IPS-20b (cell line): ENCODE data around the gene SPC25.
"Not testable (repeated sequence)": the region's sequence is repeated elsewhere in the genome, so short reads cannot be mapped to it uniquely, and the experiment has no call there.

ENCODE experiments used
- H3K27ac ChIP-seq: one replicate; pipeline ENCODE4 v1.5.1; 2013; ENCODE audit warnings: low read length
- H3K27me3 ChIP-seq: 2 replicates; pipeline ENCODE4 v1.6.1; 2013; ENCODE audit warnings: mild to moderate bottlenecking, low read length, inconsistent platforms; ENCODE audit not compliant: insufficient read depth
- H3K36me3 ChIP-seq: 2 replicates; pipeline ENCODE4 v1.6.1; 2013; ENCODE audit warnings: low read depth, mild to moderate bottlenecking, inconsistent platforms, low read length, moderate library complexity; ENCODE audit not compliant: insufficient read depth
- H3K4me1 ChIP-seq: 2 replicates; pipeline ENCODE4 v1.6.1; 2013; ENCODE audit warnings: mild to moderate bottlenecking, control low read depth, inconsistent platforms, low read length, moderate library complexity; ENCODE audit not compliant: insufficient read depth
- H3K4me3 ChIP-seq: 2 replicates; pipeline ENCODE4 v1.5.1; 2013; ENCODE audit warnings: mild to moderate bottlenecking, low read length, inconsistent platforms
- H3K9ac ChIP-seq: 2 replicates; pipeline ENCODE4 v1.6.1; 2013; ENCODE audit warnings: low read depth, mild to moderate bottlenecking, inconsistent platforms, low read length, moderate library complexity
- H3K9me3 ChIP-seq: 2 replicates; pipeline ENCODE4 v1.6.1; 2013; ENCODE audit warnings: mild to moderate bottlenecking, low read depth, low read length, inconsistent platforms; ENCODE audit not compliant: insufficient read depth

Gene SPC25

DNA sequence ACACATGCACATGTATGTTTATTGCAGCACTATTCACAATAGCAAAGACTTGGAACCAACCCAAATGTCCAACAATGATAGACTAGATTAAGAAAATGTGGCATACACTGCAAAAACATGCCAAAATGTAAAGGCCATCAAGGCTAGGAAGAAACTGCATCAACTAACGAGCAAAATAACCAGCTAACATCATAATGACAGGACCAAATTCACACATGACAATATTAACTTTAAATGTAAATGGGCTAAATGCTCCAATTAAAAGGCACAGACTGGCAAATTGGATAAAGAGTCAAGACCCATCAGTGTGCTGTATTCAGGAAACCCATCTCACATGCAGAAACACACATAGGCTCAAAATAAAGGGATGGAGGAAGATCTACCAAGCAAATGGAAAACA is 23.1 kb downstream of the SPC25 start:
- H3K9me3 ChIP-seq, H3K4me1 ChIP-seq, H3K27ac ChIP-seq, H3K9ac ChIP-seq, H3K27me3 ChIP-seq, H3K4me3 ChIP-seq: not testable (repeated sequence)
- H3K36me3 ChIP-seq: peaks cover 28% of the 10 kb centered on the region

DNA sequence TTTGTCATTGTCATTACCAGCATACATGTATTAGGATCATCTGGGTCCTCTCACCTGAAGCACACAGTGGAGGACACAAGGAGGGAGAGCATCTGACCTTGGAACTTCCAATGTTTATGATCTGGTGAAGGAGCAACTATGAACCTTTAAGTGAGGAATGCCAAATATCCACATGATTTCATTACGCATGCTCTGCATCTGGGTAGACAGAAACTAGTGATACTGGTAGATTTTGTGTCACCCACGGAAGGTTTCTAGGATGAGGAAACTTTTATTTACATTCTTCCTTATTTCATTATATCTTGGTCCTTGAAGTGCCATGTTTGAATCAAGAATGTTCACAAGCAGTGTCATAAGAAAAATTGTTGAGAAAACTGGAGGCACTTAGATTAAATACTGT is 32.1 kb downstream of the SPC25 start:
- Histone ChIP-seq H3K4me3 (no peak overlapping the region), H3K27ac (no peak overlapping the region), H3K4me1 (no peaks in the 10 kb centered on the region), H3K9me3 (no peaks in the 10 kb centered on the region), H3K9ac (no peak overlapping the region), H3K27me3 (no peaks in the 10 kb centered on the region), H3K36me3 (peaks cover 9% of the 10 kb centered on the region; the same call in 1 of the 2 replicates)

DNA sequence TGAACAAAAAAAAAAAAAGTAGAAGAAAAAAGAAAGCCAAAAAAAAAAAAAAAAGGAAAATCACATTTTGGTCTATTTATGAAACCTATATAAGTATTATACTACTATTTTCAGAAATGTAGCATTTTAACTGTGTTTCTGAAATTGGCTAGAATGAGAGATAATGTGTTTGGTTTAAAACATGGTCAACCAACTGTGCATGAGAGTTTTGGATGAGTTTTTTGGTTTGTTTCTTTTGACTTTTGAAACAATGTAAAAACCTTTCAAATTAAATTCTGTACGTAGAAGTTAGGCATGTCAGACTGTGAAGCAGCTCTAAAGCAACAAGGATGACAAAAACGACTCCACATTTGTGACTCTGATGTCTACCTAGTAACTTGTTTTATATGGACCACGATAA is 34.6 kb downstream of the SPC25 start:
- Histone ChIP-seq H3K27me3 (no peaks in the 10 kb centered on the region), H3K9ac (no peak overlapping the region), H3K27ac (no peak overlapping the region), H3K9me3 (no peaks in the 10 kb centered on the region), H3K36me3 (peaks cover 14% of the 10 kb centered on the region), H3K4me3 (no peak overlapping the region), H3K4me1 (no peaks in the 10 kb centered on the region)

DNA sequence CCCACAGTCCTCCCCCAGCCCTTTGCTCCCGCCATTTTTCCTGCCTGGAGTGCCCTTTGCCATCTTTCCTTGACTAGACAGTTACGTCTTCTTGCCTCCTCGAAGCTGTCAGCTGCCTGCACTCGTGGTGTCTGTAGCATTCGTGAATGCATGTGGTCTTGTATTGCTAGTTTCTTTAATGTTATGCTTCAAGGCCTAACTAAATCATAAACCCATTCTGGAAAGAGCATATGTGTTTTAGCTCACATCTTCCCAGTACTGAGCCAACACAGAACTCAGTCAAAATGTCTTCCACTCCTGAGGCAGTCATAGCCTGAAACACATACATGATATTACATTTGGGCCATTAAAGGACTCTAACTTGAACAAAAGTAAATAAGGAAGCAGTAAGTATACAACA is 35.6 kb downstream of the SPC25 start:
- Histone ChIP-seq H3K9ac (no peak overlapping the region), H3K27ac (no peak overlapping the region), H3K4me3 (no peak overlapping the region), H3K4me1 (no peaks in the 10 kb centered on the region), H3K27me3 (no peaks in the 10 kb centered on the region), H3K9me3 (no peaks in the 10 kb centered on the region), H3K36me3 (peaks cover 14% of the 10 kb centered on the region)

DNA sequence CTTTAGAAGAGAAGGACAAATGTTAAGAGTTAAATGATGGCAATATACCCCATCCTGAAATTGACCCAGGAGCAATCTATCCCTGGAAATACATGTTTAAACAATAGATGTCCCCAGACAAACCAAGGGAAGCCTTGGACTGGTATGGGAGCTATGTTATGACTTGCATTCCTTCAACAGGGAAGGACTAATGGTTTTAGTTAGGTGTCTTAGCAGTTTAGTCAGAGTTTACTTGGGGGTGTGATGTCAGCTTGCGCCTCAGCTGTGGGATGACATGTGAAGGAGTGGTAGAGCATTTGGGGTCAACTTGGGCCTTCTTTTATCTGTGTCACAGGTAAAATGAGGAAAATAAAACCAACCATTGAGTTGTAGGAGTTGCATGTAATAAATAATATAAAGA is 36.8 kb downstream of the SPC25 start:
- no peaks in the 10 kb centered on the region for H3K27me3 ChIP-seq
- no peaks in the 10 kb centered on the region for H3K9me3 ChIP-seq
- H3K36me3 ChIP-seq: peaks cover 14% of the 10 kb centered on the region; the same call in 1 of the 2 replicates
- H3K27ac ChIP-seq: no peak overlapping the region
- H3K4me3 ChIP-seq: no peak overlapping the region
- H3K9ac ChIP-seq: no peak overlapping the region
- no peaks in the 10 kb centered on the region for H3K4me1 ChIP-seq

DNA sequence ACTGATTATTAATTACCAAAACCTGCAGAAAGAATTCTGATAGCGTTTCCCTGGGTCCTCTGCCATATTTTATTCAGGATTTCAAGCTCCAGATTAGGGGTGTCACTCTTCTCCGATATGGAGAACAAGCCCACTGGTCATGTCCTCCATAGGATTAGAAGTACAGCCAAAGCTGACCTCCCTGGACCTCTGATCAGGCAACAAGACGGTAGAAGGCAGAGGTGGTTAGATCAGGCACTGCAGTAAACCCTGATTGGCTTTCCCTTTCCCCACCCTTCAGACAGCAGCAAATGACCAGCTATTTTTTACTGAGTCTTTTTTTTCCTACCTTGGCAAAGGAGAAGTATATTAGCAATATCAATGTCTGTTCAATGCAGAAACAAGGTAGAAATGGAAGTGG is 37.7 kb downstream of the SPC25 start:
- Histone ChIP-seq H3K27me3 (no peaks in the 10 kb centered on the region), H3K36me3 (peaks cover 14% of the 10 kb centered on the region; the same call in 1 of the 2 replicates), H3K4me1 (no peaks in the 10 kb centered on the region), H3K9me3 (no peaks in the 10 kb centered on the region), H3K9ac (no peak overlapping the region), H3K4me3 (no peak overlapping the region), H3K27ac (no peak overlapping the region)

DNA sequence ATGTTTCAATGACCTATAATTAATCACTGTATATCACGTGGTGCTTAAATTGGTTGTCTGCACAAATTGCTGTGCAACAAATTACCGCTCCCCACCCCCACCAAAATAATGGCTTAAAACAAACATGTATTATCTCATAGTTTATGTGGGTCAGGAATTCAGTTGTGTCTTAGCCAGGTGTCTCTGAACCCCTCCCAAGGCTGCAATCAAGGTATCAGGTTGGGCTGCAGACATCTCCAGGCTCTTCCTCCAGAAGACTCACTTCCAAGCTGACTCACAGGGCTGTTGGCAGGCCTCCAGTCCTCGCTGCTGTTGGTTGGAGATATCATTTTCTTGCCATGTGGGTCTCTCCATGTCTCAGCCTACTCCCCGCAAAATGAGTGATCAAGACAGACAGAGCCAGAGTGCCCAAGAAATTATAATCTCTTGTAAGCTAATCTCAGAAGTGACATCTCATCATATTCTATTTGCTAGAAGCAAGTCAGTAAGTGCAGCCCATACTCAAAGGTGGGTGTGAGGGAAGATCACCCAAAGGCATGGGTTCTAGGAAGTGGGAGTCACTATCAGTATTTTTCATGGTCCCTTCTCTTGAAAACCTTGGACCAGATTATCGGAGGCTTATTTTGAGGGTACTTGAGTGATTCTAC is 38.4 kb downstream of the SPC25 start:
- no peak overlapping the region for H3K4me3 ChIP-seq
- H3K27ac ChIP-seq: no peak overlapping the region
- H3K36me3 ChIP-seq: peaks cover 14% of the 10 kb centered on the region; the same call in 1 of the 2 replicates
- no peaks in the 10 kb centered on the region for H3K27me3 ChIP-seq
- H3K9ac ChIP-seq: no peak overlapping the region
- no peaks in the 10 kb centered on the region for H3K4me1 ChIP-seq
- no peaks in the 10 kb centered on the region for H3K9me3 ChIP-seq

DNA sequence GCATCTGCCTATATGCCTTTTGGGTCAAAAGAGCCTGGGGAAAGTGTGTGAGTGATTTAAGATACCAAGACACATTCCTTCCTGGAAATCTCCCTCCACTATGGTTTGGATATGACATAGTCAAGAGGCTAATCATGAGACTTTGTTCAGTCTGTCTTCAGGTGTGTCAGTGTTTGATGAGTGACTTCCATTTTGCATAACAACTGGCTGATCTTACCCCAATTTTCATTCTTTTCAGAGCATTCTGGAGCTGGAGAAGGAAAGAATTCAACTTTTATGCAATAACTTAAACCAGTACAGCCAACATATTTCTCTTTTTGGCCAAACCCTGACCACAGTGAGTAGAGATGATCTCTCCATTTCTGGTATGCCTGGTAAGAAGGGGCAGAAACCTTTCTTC is 39.4 kb downstream of the SPC25 start:
- peaks cover 14% of the 10 kb centered on the region; the same call in 1 of the 2 replicates for H3K36me3 ChIP-seq
- no peaks in the 10 kb centered on the region for H3K9me3 ChIP-seq
- no peaks in the 10 kb centered on the region for H3K27me3 ChIP-seq
- H3K9ac ChIP-seq: no peak overlapping the region
- H3K4me1 ChIP-seq: no peaks in the 10 kb centered on the region
- no peak overlapping the region for H3K27ac ChIP-seq
- no peak overlapping the region for H3K4me3 ChIP-seq

DNA sequence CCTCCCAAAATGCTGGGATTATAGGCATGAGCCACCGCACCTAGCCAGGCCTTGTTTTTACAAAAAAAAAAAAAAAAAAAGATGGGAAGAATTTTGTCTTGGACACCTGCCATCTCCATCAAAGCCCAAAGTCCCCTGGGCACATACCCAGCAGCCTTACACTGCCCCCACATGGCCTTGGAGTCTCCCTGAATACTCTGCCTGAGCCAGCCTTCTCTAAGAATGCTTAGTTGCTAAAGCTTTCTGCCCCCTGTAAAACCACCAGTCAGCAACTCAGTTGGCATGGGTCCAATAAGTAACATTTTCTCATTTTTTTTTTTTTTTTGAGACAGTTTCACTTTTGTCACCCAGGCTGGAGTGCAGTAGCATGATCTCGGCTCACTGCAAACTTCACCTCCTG is 40.6 kb downstream of the SPC25 start:
- H3K27me3 ChIP-seq: no peaks in the 10 kb centered on the region
- peaks cover 14% of the 10 kb centered on the region; the same call in 1 of the 2 replicates for H3K36me3 ChIP-seq
- H3K9me3 ChIP-seq: no peaks in the 10 kb centered on the region
- H3K4me1 ChIP-seq: no peaks in the 10 kb centered on the region
- H3K27ac ChIP-seq: no peak overlapping the region
- H3K4me3 ChIP-seq: no peak overlapping the region
- no peak overlapping the region for H3K9ac ChIP-seq

DNA sequence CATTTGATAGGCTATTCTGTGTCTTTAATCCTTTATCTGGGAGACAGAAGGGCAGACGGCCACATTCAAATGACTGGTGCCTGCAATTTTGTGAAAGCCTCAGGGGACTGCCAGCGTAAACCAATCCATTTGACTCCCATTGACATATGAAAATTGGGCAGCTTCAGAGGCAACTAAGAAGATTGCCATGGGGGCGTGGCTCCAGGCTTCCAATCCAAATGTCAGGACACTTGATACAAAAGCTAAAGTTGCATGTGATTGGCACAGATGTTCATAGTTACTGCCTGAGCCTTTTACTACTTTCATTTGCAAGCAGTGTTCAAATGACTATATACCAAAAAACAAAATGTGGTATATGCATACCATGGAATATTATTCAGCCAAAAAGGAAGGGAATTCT is 42.0 kb downstream of the SPC25 start:
- no peak overlapping the region for H3K4me3 ChIP-seq
- H3K27ac ChIP-seq: no peak overlapping the region
- H3K27me3 ChIP-seq: no peaks in the 10 kb centered on the region
- H3K9ac ChIP-seq: no peak overlapping the region
- no peaks in the 10 kb centered on the region for H3K4me1 ChIP-seq
- no peaks in the 10 kb centered on the region for H3K9me3 ChIP-seq
- peaks cover 14% of the 10 kb centered on the region; the same call in 1 of the 2 replicates for H3K36me3 ChIP-seq

DNA sequence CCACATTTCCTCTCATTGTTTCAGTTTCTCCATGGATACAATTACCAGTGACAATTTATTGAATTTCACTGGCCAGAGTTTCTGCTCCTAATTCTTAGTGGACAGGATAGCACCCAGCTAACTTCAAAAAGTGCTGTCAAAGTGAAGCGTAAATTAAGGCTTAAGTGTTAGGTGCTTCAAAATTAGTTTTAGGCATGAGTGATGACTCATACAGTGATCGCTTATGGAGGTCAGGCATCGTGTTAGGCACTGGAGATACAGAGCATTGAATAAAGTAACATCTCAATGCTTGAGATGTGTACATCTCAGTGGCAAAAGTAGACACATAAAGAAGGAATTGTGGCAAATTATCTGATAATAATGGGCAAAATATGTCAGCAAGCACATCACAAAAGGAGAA is 47.0 kb downstream of the SPC25 start:
- no peaks in the 10 kb centered on the region for H3K4me1 ChIP-seq
- H3K27ac ChIP-seq: no peak overlapping the region
- H3K27me3 ChIP-seq: no peaks in the 10 kb centered on the region
- H3K36me3 ChIP-seq: no peaks in the 10 kb centered on the region
- no peak overlapping the region for H3K9ac ChIP-seq
- no peak overlapping the region for H3K4me3 ChIP-seq
- H3K9me3 ChIP-seq: no peaks in the 10 kb centered on the region

DNA sequence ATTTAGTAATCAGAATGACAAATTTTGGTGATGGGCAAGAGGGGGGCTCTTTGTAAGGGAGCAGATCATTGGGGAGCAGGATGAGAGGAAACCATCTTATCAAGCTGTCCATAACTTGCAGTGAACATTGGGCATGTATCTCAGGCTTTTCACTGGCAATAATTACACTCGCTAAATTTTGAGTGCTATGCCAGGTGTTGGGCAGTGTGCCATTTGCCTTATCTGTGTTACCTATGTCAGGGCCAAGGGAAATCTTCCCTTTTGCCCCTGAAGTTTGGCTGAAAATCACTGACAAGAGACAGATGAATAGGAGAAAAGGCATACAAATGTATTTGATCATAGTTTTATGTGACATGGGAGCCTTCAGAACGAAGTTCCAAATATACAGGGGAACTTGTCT is 48.8 kb downstream of the SPC25 start:
- Histone ChIP-seq H3K27me3 (no peaks in the 10 kb centered on the region), H3K36me3 (no peaks in the 10 kb centered on the region), H3K4me3 (no peak overlapping the region), H3K27ac (no peak overlapping the region), H3K9me3 (no peaks in the 10 kb centered on the region), H3K9ac (no peak overlapping the region), H3K4me1 (no peaks in the 10 kb centered on the region)
